ENCODE data around the gene RAB9B. TPM values are rescaled to one million over a fixed set of nuclear protein-coding genes. Genes with fewer than 3 reads are reported as not detected.

Gene RAB9B, protein sequence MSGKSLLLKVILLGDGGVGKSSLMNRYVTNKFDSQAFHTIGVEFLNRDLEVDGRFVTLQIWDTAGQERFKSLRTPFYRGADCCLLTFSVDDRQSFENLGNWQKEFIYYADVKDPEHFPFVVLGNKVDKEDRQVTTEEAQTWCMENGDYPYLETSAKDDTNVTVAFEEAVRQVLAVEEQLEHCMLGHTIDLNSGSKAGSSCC
- total RNA-seq = 1.1 and 1.8 TPM in 2 replicates

GRCh38 chrX:103831803-103832544 is at the start of gene RAB9B:
Gene RAB9B, minus strand, starts transcription at chrX:103832257. Its CDS starts 6,473 bp downstream, at chrX:103825784.
- Histone ChIP-seq H3K36me3 (ENCODE audit: insufficient read depth, low read length) (no peaks in the 10 kb centered on the region), H3K79me2 (ENCODE audit: insufficient read depth, low read length) (no peaks in the 10 kb centered on the region), H3K27me3 (ENCODE audit: insufficient read depth, low read length) (peaks cover 42% of the 10 kb centered on the region), H3K4me1 (ENCODE audit: insufficient read depth, low read length) (no peaks in the 10 kb centered on the region), H3K4me2 (ENCODE audit: insufficient read depth, low read length) (peak within 1 kb of the TSS; percentile 77), H3K27ac (ENCODE audit: low read depth, low read length) (no peak within 1 kb of the TSS), H2AFZ (ENCODE audit: low read length) (peak within 1 kb of the TSS; percentile 63), H4K20me1 (ENCODE audit: insufficient read depth, low read length) (no peaks in the 10 kb centered on the region), H3K4me3 (ENCODE audit: insufficient read depth, low read length) (peak within 1 kb of the TSS; percentile 68), H3K9me3 (ENCODE audit: low read depth, low read length) (no peaks in the 10 kb centered on the region)
- DNase-seq (ENCODE audit: insufficient read length, low spot score, missing footprints) = peak; percentile 92
- TF ChIP-seq, protein P1, sequence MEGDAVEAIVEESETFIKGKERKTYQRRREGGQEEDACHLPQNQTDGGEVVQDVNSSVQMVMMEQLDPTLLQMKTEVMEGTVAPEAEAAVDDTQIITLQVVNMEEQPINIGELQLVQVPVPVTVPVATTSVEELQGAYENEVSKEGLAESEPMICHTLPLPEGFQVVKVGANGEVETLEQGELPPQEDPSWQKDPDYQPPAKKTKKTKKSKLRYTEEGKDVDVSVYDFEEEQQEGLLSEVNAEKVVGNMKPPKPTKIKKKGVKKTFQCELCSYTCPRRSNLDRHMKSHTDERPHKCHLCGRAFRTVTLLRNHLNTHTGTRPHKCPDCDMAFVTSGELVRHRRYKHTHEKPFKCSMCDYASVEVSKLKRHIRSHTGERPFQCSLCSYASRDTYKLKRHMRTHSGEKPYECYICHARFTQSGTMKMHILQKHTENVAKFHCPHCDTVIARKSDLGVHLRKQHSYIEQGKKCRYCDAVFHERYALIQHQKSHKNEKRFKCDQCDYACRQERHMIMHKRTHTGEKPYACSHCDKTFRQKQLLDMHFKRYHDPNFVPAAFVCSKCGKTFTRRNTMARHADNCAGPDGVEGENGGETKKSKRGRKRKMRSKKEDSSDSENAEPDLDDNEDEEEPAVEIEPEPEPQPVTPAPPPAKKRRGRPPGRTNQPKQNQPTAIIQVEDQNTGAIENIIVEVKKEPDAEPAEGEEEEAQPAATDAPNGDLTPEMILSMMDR (IDR thresholded peaks at IDR 0.05; ENCODE audit: extremely low read depth, low read depth, low read length) = no peak

GRCh38 chrX:103879339-103879738 is 47.3 kb upstream of the RAB9B start:
- no peak for DNase-seq (ENCODE audit: insufficient read length, low spot score, missing footprints)
- H3K27ac ChIP-seq (ENCODE audit: low read depth, low read length) = peak overlapping the region; percentile 41

GRCh38 chrX:103878466-103879122 is 46.5 kb upstream of the RAB9B start:
- Histone ChIP-seq H3K36me3 (ENCODE audit: insufficient read depth, low read length) (no peaks in the 10 kb centered on the region), H3K27me3 (ENCODE audit: insufficient read depth, low read length) (peaks cover under 1% of the 10 kb centered on the region), H3K4me3 (ENCODE audit: insufficient read depth, low read length) (no peak overlapping the region), H2AFZ (ENCODE audit: low read length) (no peak overlapping the region), H3K4me2 (ENCODE audit: insufficient read depth, low read length) (peak overlapping the region; percentile 43), H4K20me1 (ENCODE audit: insufficient read depth, low read length) (no peaks in the 10 kb centered on the region), H3K27ac (ENCODE audit: low read depth, low read length) (peak overlapping the region; percentile 14), H3K4me1 (ENCODE audit: insufficient read depth, low read length) (peaks cover 8% of the 10 kb centered on the region), H3K9me3 (ENCODE audit: low read depth, low read length) (no peaks in the 10 kb centered on the region), H3K79me2 (ENCODE audit: insufficient read depth, low read length) (no peaks in the 10 kb centered on the region)
- peak; percentile 37 for DNase-seq (ENCODE audit: insufficient read length, low spot score, missing footprints)
- TF ChIP-seq, protein P1 (IDR thresholded peaks at IDR 0.05; ENCODE audit: extremely low read depth, low read depth, low read length) = no peak

More at GRCh38 chrX:103879339-103879738, 47.3 kb upstream of the RAB9B start:
- no peak overlapping the region for H2AFZ ChIP-seq (ENCODE audit: low read length)
- H4K20me1 ChIP-seq (ENCODE audit: insufficient read depth, low read length) = no peaks in the 10 kb centered on the region
- no peaks in the 10 kb centered on the region for H3K9me3 ChIP-seq (ENCODE audit: low read depth, low read length)
- peaks cover 8% of the 10 kb centered on the region for H3K4me1 ChIP-seq (ENCODE audit: insufficient read depth, low read length)
- peak overlapping the region; percentile 43 for H3K4me2 ChIP-seq (ENCODE audit: insufficient read depth, low read length)
- H3K36me3 ChIP-seq (ENCODE audit: insufficient read depth, low read length) = no peaks in the 10 kb centered on the region
- TF ChIP-seq, protein P1 (IDR thresholded peaks at IDR 0.05; ENCODE audit: extremely low read depth, low read depth, low read length) = no peak
- H3K79me2 ChIP-seq (ENCODE audit: insufficient read depth, low read length) = no peaks in the 10 kb centered on the region
- H3K27me3 ChIP-seq (ENCODE audit: insufficient read depth, low read length) = peaks cover 3% of the 10 kb centered on the region
- no peak overlapping the region for H3K4me3 ChIP-seq (ENCODE audit: insufficient read depth, low read length)

DNA sequence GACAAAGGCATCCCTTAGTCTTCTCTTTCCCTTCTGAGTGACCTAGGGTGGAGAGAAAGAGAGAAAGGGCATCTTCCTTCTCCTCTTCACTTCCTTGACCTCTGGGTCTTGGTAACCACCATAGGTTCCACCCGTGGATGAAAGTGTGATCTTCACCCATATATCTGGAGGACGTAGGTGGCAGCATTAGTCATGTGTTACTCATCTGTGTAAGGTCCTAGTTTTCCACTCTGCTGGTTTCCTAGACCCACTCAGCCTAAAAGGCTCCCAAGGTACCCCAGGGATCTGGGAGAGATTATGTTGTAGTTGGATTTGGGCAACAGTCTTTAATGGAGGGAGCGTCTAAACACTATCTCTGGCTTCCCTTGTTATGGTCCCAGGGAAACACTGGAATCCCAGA is 45.5 kb upstream of the RAB9B start:
- Histone ChIP-seq H3K4me1 (ENCODE audit: insufficient read depth, low read length) (peaks cover 8% of the 10 kb centered on the region), H4K20me1 (ENCODE audit: insufficient read depth, low read length) (no peaks in the 10 kb centered on the region), H3K4me2 (ENCODE audit: insufficient read depth, low read length) (no peak overlapping the region), H3K79me2 (ENCODE audit: insufficient read depth, low read length) (no peaks in the 10 kb centered on the region), H3K4me3 (ENCODE audit: insufficient read depth, low read length) (no peak overlapping the region), H3K27ac (ENCODE audit: low read depth, low read length) (no peak overlapping the region), H3K9me3 (ENCODE audit: low read depth, low read length) (no peaks in the 10 kb centered on the region), H2AFZ (ENCODE audit: low read length) (no peak overlapping the region), H3K27me3 (ENCODE audit: insufficient read depth, low read length) (no peaks in the 10 kb centered on the region), H3K36me3 (ENCODE audit: insufficient read depth, low read length) (no peaks in the 10 kb centered on the region)
- TF ChIP-seq, protein P1 (IDR thresholded peaks at IDR 0.05; ENCODE audit: extremely low read depth, low read depth, low read length) = no peak
- no peak for DNase-seq (ENCODE audit: insufficient read length, low spot score, missing footprints)
